ENCODE data around the gene DOCK10. TPM values are rescaled to one million over a fixed set of nuclear protein-coding genes. Genes with fewer than 3 reads are reported as not detected.
"Not testable (repeated sequence)": the region's sequence is repeated elsewhere in the genome, so short reads cannot be mapped to it uniquely, and the experiment has no call there.

The DOCK10 gene
- total RNA-seq, 1 donor = 176 TPM

DNA sequence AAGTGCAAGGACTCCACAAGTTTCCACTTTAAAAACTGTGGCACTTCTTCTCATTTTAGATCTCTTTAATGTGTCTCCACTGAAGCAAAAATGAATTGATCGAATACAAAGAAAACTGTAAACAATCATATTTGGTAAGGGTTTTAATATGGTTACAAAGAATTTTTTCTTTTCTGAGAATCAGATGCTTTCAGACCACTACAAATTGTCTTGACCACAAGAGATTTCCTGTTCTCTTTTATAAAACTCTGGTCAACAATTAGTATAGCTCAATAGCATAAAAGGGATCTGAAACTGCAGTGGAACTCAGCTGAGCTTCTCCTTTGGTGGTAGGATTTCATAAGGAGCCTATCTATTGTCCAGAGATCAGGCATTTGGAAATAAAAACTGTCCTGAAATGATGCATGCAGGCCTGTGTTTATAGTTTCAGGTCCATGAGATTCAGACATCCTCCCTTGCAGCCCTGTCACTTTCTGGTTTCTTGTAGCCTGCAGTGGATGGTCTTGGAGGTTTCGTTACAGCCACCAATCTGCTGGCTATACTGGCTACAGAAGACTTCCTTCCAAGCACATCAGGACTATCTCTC lies 120.0 kb downstream of the DOCK10 start:
- H3K27me3 ChIP-seq (ENCODE audit: insufficient read depth, low read length) = no peaks in the 10 kb centered on the region
- no peak overlapping the region for H3K4me3 ChIP-seq (ENCODE audit: low read length)
- no peaks in the 10 kb centered on the region for H3K9me3 ChIP-seq (ENCODE audit: low read depth, low read length)
- peaks cover 73% of the 10 kb centered on the region for H3K4me1 ChIP-seq (ENCODE audit: insufficient read depth, low read length)

DNA sequence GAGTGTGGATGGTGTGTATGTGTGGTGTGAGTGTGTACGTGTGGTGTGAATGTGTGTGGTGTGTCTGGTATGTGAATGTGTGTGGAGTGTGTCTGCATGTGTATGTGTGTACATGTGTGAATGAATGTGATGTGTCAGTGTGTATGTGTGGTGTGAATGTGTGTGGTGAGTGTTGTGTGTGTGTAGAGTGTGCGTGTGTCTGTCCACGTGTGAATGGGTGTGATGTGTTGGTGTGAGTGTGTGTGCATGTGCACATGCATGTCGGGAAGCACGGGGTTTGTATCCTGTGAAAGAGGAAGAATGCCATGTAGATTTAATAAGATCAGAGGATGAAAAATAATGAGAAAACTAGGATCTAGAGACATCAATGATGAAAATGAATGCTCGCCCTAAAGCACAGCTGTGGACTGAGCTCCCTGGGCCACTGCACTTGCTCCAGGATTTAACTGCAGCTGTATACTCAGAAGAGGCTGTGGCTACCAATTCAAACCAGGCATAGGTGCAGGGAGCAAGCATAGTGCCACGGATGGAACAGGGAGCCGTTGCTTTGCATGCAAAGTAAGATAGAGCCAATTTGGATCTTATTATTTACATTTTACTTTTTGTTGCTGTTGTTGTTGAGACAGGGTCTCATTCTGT lies 122.7 kb downstream of the DOCK10 start:
- no peaks in the 10 kb centered on the region for H3K9me3 ChIP-seq (ENCODE audit: low read depth, low read length)
- H3K4me1 ChIP-seq (ENCODE audit: insufficient read depth, low read length) = peaks cover 48% of the 10 kb centered on the region
- no peak overlapping the region for H3K4me3 ChIP-seq (ENCODE audit: low read length)
- no peaks in the 10 kb centered on the region for H3K27me3 ChIP-seq (ENCODE audit: insufficient read depth, low read length)

DNA sequence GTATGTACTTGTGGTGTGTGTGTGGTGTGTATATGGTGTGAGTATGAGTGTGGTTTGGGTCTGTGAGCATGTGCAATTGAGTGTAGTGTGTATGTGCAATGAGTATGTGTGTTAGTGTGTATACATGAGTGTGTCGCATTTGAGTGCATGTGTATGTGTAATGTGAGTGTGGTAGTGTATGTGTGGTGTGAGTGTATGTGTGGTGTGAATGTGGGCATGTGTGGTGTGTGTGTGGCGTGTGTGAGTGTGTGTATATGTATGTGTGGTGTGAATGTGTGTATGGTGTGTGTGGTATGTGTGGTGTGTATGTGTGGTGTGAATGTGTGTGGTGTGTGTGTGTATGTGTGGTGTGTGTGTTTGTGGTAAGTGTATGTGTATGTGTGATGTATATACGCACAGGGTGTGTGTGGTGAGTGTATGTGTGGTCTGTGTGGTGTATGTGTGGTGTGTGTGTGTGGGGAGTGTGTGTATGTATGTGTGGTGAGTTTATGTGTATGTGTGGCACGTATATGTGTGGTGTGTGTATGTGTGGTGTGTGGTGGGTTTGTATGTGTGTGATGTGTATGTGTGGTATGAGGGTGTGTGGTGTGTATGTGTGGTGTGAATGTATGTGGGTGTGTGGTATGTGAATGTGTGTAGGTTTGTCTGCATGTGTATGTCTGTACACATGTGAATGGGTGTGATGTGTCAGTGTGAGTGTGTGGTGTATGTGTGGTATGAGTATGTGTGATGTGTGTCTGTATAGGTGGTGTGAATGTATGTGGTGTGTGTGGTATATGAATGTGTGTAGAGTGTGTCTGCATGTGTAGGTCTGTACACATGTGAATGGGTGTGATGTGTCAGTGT lies 123.4 kb downstream of the DOCK10 start:
- H3K9me3 ChIP-seq (ENCODE audit: low read depth, low read length) = no peaks in the 10 kb centered on the region
- H3K4me1 ChIP-seq (ENCODE audit: insufficient read depth, low read length) = peaks cover 40% of the 10 kb centered on the region
- no peak overlapping the region for H3K4me3 ChIP-seq (ENCODE audit: low read length)
- no peaks in the 10 kb centered on the region for H3K27me3 ChIP-seq (ENCODE audit: insufficient read depth, low read length)

DNA sequence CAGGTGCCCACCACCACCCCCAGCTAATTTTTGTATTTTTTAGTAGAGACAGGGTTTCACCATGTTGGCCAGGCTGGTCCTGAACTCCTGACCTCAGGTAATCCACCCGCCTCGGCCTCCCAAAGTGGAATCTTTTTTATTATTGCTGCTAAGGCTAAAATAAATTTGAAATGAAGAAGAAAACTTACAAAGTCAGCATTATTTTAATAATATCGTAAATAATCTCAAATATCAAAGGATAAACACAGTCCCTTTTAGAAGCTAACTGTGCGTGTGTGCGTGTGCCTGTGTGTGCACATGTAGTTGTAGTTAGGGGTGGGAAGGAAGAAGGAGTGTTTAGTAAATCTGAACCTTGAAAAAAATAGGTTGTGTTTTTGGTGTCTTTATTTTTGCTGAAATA lies 125.0 kb downstream of the DOCK10 start:
- peaks cover 25% of the 10 kb centered on the region for H3K4me1 ChIP-seq (ENCODE audit: insufficient read depth, low read length)
- not testable (repeated sequence) for H3K9me3 ChIP-seq (ENCODE audit: low read depth, low read length); H3K4me3 ChIP-seq (ENCODE audit: low read length); H3K27me3 ChIP-seq (ENCODE audit: insufficient read depth, low read length)

DNA sequence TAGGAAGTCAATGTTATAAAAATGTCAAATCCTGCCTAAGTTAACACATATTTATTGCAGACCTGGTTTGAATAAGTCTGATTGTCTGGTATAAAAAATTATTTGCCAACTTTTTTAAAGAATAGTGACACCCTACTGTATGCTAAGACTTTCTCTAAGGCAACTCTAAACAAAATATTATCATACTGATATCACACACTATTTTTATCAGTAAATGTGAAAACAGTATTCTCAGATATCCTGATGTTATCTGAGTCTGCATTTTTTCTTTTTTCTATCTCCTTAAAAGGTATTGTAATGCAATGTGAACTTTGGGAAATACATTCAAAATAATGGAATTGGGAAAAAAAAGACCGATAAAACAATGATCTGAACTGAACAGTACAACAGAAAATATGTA lies 127.1 kb downstream of the DOCK10 start:
- Histone ChIP-seq H3K9me3 (ENCODE audit: low read depth, low read length) (no peaks in the 10 kb centered on the region), H3K4me1 (ENCODE audit: insufficient read depth, low read length) (peaks cover 21% of the 10 kb centered on the region), H3K4me3 (ENCODE audit: low read length) (no peak overlapping the region), H3K27me3 (ENCODE audit: insufficient read depth, low read length) (no peaks in the 10 kb centered on the region)

DNA sequence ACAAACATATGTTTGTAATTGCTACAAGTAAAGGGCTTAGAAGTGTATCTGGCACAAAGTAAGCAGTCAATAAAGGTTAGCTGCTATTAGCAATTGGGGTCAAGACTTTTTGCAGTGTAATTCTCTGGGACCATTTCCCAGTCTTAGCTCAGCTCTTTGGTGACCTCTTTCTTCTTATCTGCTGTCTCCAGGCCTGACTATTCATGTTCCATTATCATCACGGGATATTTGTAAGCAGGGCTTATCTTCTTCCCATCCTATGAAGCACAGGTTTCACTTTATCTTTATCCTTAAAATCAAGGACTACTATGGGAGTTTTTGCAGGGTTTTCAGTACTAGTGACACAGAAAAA lies 131.7 kb downstream of the DOCK10 start:
- H3K4me3 ChIP-seq (ENCODE audit: low read length) = no peak overlapping the region
- peaks cover 21% of the 10 kb centered on the region for H3K4me1 ChIP-seq (ENCODE audit: insufficient read depth, low read length)
- no peaks in the 10 kb centered on the region for H3K9me3 ChIP-seq (ENCODE audit: low read depth, low read length)
- no peaks in the 10 kb centered on the region for H3K27me3 ChIP-seq (ENCODE audit: insufficient read depth, low read length)

DNA sequence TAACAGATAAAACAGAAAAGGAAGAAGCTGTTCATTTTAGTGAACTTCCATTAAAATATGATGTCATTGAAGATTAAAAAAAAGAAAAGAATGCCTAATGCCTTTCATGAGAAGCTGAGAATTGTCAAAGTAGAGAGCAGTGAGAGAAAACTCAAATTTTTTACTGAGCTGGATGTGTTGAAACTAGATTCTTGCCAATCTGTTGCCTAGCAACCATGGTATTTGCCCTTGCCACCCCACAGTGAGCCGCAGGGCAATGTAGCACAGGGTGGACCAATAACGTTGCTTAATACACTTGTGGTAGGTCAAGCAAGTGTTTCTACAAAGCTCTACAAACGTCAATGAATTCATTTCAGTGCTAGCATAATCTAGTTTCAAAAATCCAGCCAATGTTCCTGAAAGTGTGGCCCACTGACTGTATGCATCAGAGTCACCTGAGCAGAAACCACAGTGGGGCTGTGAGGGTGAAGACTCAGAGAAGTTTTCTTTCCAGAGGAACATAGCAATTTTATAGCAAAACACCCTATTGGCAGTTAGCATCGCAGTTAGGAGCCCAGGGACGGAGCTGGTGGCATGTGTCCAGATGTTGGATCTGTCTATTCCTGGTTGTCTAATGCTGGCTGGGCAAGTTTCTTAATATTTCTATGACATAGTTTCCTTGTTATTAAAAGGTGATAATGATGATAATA lies 132.2 kb downstream of the DOCK10 start:
- no peak overlapping the region for H3K4me3 ChIP-seq (ENCODE audit: low read length)
- peaks cover 21% of the 10 kb centered on the region for H3K4me1 ChIP-seq (ENCODE audit: insufficient read depth, low read length)
- H3K27me3 ChIP-seq (ENCODE audit: insufficient read depth, low read length) = no peaks in the 10 kb centered on the region
- H3K9me3 ChIP-seq (ENCODE audit: low read depth, low read length) = no peaks in the 10 kb centered on the region

DNA sequence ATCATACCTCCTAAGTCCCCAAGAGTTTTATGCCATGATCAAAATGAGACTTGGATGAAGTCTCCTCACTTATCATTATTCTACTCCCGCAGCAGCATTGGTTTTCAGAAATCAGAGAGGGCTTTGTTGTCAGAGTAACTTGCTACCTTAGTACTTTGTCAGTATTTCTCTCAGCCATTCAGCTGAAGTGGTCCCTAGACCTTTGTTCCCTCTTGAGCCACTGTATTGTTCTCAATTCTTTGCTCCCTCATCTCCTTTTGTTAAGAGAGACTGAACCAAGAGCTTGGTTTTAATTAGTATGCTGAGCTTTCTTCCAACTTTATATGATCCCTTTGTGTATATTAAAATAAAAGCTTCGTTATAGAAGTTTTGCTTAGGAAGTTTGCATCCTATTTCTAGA lies 133.4 kb downstream of the DOCK10 start:
- Histone ChIP-seq H3K27me3 (ENCODE audit: insufficient read depth, low read length) (no peaks in the 10 kb centered on the region), H3K4me3 (ENCODE audit: low read length) (no peak overlapping the region), H3K9me3 (ENCODE audit: low read depth, low read length) (no peaks in the 10 kb centered on the region), H3K4me1 (ENCODE audit: insufficient read depth, low read length) (peaks cover 21% of the 10 kb centered on the region)

DNA sequence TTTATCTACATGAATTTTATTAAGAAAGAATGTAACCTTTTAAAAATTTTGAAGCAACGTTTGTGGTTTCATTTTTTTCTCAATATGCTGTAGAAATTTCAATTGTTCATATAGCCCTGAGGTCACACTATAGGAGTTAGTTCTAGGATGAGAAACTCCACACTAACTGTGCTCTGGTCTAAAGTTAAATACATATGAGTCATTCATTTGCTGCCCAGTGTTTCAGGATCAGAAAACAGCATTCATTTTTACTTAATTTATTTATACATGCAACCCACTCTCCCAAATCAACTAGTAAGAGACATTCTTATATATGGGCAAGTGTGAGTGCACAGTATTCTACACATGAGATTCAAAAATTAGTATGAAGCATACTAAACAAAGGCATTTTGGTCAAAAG lies 137.9 kb downstream of the DOCK10 start:
- Histone ChIP-seq H3K27me3 (ENCODE audit: insufficient read depth, low read length) (no peaks in the 10 kb centered on the region), H3K4me1 (ENCODE audit: insufficient read depth, low read length) (peaks cover 5% of the 10 kb centered on the region), H3K9me3 (ENCODE audit: low read depth, low read length) (no peaks in the 10 kb centered on the region), H3K4me3 (ENCODE audit: low read length) (no peak overlapping the region)

DNA sequence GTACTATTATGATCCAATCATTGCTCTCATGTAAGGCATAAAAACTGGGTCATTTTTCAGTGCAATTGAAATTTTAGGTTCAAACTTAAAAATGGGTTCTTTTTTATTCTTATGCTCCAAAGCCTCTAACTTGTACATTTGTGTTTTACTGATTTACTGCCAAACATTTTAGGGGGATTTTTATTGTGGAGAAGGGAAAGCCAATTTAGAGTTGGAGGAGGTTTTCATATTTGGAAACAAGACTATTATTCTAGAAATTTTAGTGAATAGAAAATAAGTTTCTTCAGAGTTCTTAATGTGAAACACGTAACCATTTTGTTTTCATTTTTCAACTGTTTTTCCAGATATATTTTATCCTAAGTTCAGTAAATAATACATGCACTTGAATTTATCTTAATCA lies 138.6 kb downstream of the DOCK10 start:
- H3K9me3 ChIP-seq (ENCODE audit: low read depth, low read length) = no peaks in the 10 kb centered on the region
- no peak overlapping the region for H3K4me3 ChIP-seq (ENCODE audit: low read length)
- H3K27me3 ChIP-seq (ENCODE audit: insufficient read depth, low read length) = no peaks in the 10 kb centered on the region
- H3K4me1 ChIP-seq (ENCODE audit: insufficient read depth, low read length) = peaks cover 2% of the 10 kb centered on the region

DNA sequence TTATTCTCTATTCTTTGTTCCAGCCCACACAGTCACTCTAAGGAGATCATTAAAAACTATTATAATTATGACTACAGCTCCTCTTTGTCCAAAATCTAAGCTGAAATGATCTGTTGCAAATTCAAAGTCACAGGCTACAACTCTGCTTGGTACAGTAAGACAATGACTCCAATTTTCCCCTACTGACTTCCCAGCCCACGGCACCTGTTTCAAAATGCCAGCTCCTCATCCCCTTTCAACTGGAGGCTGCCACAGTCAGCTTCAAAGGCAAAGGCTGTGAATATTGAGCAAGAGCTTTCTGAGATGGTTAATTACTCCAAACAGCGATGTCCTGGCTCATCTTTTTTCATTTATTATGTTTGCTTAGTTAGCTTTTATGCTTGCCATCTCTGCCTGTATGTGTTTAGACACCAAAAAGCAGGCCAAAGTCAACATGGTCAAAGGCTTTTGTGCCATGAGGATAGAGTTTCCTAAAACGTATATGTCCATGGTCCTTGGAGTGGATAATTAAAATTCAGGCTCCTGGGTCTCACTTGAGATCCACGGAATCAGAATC lies 141.1 kb downstream of the DOCK10 start:
- H3K27me3 ChIP-seq (ENCODE audit: insufficient read depth, low read length) = no peaks in the 10 kb centered on the region
- no peaks in the 10 kb centered on the region for H3K9me3 ChIP-seq (ENCODE audit: low read depth, low read length)
- no peak overlapping the region for H3K4me3 ChIP-seq (ENCODE audit: low read length)
- peaks cover 6% of the 10 kb centered on the region for H3K4me1 ChIP-seq (ENCODE audit: insufficient read depth, low read length)

DNA sequence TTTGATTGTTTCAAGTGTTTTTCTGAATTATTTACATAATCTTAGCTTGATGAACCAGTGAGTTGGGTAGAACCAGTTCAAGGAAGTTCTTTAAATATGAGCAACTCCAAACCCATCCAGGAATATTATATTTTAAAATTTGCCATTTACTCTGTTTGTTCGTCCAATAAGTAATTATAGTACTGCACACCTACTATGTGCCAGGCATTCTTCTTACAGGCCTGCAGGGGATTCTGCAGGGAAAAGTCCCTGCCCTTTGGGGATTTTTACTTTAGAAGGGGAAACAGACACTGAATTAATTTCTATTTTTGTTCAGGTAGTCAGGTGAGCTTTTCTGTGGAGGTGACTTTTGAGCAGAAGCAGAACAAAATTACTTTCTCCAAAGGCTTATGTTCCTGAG lies 146.9 kb downstream of the DOCK10 start:
- Histone ChIP-seq H3K9me3 (ENCODE audit: low read depth, low read length) (no peaks in the 10 kb centered on the region), H3K4me3 (ENCODE audit: low read length) (no peak overlapping the region), H3K27me3 (ENCODE audit: insufficient read depth, low read length) (no peaks in the 10 kb centered on the region), H3K4me1 (ENCODE audit: insufficient read depth, low read length) (peaks cover 47% of the 10 kb centered on the region)

DNA sequence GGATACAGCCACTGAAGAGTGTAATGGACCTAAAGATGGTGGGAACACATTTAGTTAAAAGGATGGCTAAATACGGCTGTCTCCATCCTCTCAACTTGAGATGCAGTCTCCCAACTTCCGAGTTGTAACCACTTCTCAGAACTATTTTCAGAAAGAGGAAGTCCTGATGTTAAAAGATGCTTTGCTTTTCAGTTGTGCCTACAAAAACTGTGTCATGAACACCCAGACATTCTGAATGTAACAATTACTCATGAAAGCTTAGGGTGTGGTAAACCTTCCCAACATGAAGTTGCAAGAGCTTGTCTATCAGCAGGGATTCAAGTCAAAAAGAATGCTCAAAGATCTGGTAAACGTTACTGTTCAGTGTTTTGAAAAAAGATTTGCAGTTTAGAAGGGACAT lies 147.9 kb downstream of the DOCK10 start:
- no peaks in the 10 kb centered on the region for H3K9me3 ChIP-seq (ENCODE audit: low read depth, low read length)
- H3K27me3 ChIP-seq (ENCODE audit: insufficient read depth, low read length) = no peaks in the 10 kb centered on the region
- peaks cover 47% of the 10 kb centered on the region for H3K4me1 ChIP-seq (ENCODE audit: insufficient read depth, low read length)
- no peak overlapping the region for H3K4me3 ChIP-seq (ENCODE audit: low read length)

DNA sequence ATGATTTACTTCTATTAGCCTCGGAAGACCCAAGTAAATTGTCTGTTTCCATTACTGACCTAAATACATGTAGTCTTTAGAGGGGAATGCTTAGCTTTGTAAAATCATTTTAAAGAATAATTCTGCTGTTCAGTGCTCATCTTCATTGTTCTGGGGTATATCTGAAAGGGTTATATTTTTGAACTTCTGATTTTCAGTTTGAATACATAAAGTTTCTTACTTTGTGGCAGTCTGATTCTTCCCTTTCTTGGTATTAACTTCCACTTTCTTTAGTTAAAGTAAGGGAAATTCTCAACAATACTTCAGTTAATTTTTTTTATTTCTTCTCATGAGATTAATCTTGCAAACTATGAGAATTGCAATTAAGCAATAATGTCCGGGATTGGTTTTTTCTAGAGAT lies 148.4 kb downstream of the DOCK10 start:
- Histone ChIP-seq H3K4me1 (ENCODE audit: insufficient read depth, low read length) (peaks cover 47% of the 10 kb centered on the region), H3K27me3 (ENCODE audit: insufficient read depth, low read length) (no peaks in the 10 kb centered on the region), H3K9me3 (ENCODE audit: low read depth, low read length) (no peaks in the 10 kb centered on the region), H3K4me3 (ENCODE audit: low read length) (no peak overlapping the region)

DNA sequence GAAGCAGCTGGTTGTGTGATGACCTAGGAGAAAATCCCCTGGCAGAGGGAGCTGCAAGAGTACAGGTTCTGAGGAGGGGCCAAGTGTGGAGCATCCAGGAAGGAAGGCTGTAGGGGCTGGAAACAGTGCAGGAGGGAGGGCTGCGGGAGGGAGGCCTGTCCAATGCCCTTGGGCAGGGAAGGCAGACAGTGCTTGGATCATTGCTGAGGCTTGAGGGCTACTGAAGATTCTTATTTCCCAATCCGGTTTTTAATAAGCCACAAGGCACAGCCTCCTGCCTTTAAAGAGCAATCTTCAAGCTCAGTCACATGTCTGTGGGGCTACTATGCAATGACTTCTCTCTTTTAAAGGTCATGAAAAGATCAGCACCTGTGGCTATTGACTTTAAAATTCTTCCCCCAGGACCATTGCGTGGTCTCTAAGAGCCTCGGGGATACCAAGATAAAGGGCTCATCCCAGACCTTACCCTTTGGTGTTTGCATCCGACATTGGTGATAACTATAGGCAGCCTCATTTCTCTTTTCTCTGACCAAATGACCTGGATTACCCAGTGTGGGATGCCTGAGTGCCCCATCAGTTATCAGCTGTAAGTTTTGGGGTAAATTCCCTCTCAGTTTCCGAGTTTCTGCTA lies 149.6 kb downstream of the DOCK10 start:
- Histone ChIP-seq H3K4me3 (ENCODE audit: low read length) (no peak overlapping the region), H3K4me1 (ENCODE audit: insufficient read depth, low read length) (peaks cover 40% of the 10 kb centered on the region), H3K9me3 (ENCODE audit: low read depth, low read length) (no peaks in the 10 kb centered on the region), H3K27me3 (ENCODE audit: insufficient read depth, low read length) (no peaks in the 10 kb centered on the region)

Measured in mononuclear cell (primary cell).